Aorta (tissue), 5 donors: ENCODE results near the gene SCLT1. TPM values are rescaled to one million over a fixed set of nuclear protein-coding genes. Genes with fewer than 3 reads are reported as not detected.

Source experiments
- ATAC-seq: fragments of 200-7000 bp; cut with Tn5 transposase; one replicate; pipeline ENCODE4 v1.9.1; 2022; ENCODE audit warnings: moderate library complexity; ENCODE audit not compliant: low FRiP score
- DNase-seq, 2 donors: peaks; one replicate each; pipeline ENCODE4 v3.0.0-alpha.2; 2020
- H3K27ac ChIP-seq, 2 donors: one replicate each; pipeline ENCODE4 v1.5.1; 2013; ENCODE audit warnings: low read length in 2 of 2, mild to moderate bottlenecking in 2 of 2, moderate library complexity in 2 of 2, control low read depth in 1 of 2, inconsistent platforms in 1 of 2, low read depth in 1 of 2
- H3K27me3 ChIP-seq, 2 donors: one replicate each; pipeline ENCODE4 v1.6.1; 2013; ENCODE audit warnings: control low read depth in 1 of 2, low read length in 1 of 2, mild to moderate bottlenecking in 1 of 2, moderate library complexity in 1 of 2; ENCODE audit not compliant: insufficient read depth in 2 of 2, control insufficient read depth in 1 of 2
- H3K36me3 ChIP-seq, 2 donors: one replicate each; pipeline ENCODE4 v1.6.1; 2013; ENCODE audit warnings: control low read depth in 1 of 2, low read length in 1 of 2, mild to moderate bottlenecking in 1 of 2; ENCODE audit not compliant: insufficient read depth in 2 of 2, control insufficient read depth in 1 of 2
- H3K4me1 ChIP-seq, 2 donors: one replicate each; pipeline ENCODE4 v1.6.1; 2013; ENCODE audit warnings: low read length in 2 of 2, control low read depth in 1 of 2, mild to moderate bottlenecking in 1 of 2, moderate library complexity in 1 of 2; ENCODE audit not compliant: insufficient read depth in 2 of 2, control insufficient read depth in 1 of 2
- H3K4me3 ChIP-seq, 2 donors: one replicate each; pipeline ENCODE4 v1.5.1; 2013; ENCODE audit warnings: low read length in 2 of 2, control low read depth in 1 of 2, mild to moderate bottlenecking in 1 of 2
- H3K9me3 ChIP-seq: one replicate; pipeline ENCODE4 v1.6.1; 2013; ENCODE audit warnings: mild to moderate bottlenecking, low read length; ENCODE audit not compliant: control insufficient read depth
- WGBS, 2 donors: extraction: QIAGEN DNeasy Blood & Tissue Kit; methylation state at CpG; one replicate each; pipeline ENCODE4 v1.1.7; 2013; 5-methylcytosine and 5-hydroxymethylcytosine counted together
- intact Hi-C, 2 donors: fragments of 100-400 bp; cut with DNase I; formaldehyde crosslinking; loops; one replicate each; pipeline versions ENCODE4 v1.14.2 to v1.15.0; 2022
- polyA plus RNA-seq, 2 donors: library from polyadenylated mRNA; stranded (reverse); fragments of 200-250 nt; gene quantifications; one replicate each; pipeline ENCODE4 v1.2.3, GENCODE V29; 2013
- total RNA-seq, 2 donors: library from RNA; stranded (reverse); fragmentation: NEBNext Ultra II Directional; extraction: Animal tissue kit (Norgen Biotek cat#: 25700); gene quantifications; one replicate each; pipeline ENCODE4 v1.2.1, GENCODE V29; 2021
- donor health status: healthy with polysubstance abuse.
- donor health status: Bipolar disorder and iron deficiency.
- donor health status: DM: no; HTN: no; CAD: no.
- donor health status: DM: no; HTN: no; CAD: no.
- donor health status: DM: yes; HTN: yes; CAD: no.

SCLT1 gene
- total and polyA plus RNA-seq, 4 donors: 3.1 to 19.8 (median 9.8) TPM

DNA sequence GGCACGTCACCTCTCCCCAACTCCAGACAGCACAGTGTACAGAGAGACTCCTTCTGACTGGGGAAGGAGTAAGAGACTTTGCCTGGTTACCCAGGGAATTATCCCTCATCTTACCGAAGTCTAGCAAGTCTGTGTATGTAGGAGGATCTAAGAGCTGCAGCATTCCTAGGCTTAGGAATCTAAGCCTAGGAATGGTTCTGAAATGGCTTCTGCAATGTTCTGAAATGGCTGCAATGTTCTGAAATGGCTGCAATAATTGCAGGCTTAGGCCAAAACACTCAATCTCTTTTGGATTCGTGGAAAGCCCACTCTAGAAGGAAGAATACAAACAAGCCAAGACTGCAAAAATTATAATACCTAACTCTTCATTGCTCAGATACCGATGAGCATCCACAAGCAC lies 106.4 kb downstream of the SCLT1 start:
- ATAC-seq (no peak), DNase-seq (no peak)
- Histone ChIP-seq H3K9me3 (no peaks in the 10 kb centered on the region), H3K36me3 (no peaks in the 10 kb centered on the region), H3K27ac (no peak overlapping the region), H3K27me3 (no peaks in the 10 kb centered on the region), H3K4me3 (no peak overlapping the region), H3K4me1 (no peaks in the 10 kb centered on the region)
- WGBS, 2 donors: 96 to 97% methylated on average over 4 of the region's 4 CpGs
- intact Hi-C loops: no loop called here

- 96 to 98% methylated on average over 2 of the region's 2 CpGs for WGBS, 2 donors
- Histone ChIP-seq H3K9me3 (no peaks in the 10 kb centered on the region), H3K4me3 (no peak overlapping the region), H3K27me3 (no peaks in the 10 kb centered on the region), H3K4me1 (no peaks in the 10 kb centered on the region), H3K36me3 (no peaks in the 10 kb centered on the region), H3K27ac (no peak overlapping the region)
- ATAC-seq (no peak), DNase-seq (no peak)
- intact Hi-C loops: no loop called here
Measured at GRCh38 chr4:128986019-128986418, 107.3 kb downstream of the SCLT1 start.

GRCh38 chr4:128983771-128984485 lies 109.4 kb downstream of the SCLT1 start:
- no peaks in the 10 kb centered on the region for H3K27me3 ChIP-seq
- no peaks in the 10 kb centered on the region for H3K9me3 ChIP-seq
- no peak overlapping the region for H3K4me3 ChIP-seq
- no peak for DNase-seq
- intact Hi-C loops: no loop called here
- no peak overlapping the region for H3K27ac ChIP-seq
- WGBS, 2 donors: 67 to 76% methylated on average over 2 of the region's 2 CpGs
- H3K36me3 ChIP-seq: no peaks in the 10 kb centered on the region
- no peak for ATAC-seq
- H3K4me1 ChIP-seq: peaks cover 0 to 3% of the 10 kb centered on the region in 2 donors

DNA sequence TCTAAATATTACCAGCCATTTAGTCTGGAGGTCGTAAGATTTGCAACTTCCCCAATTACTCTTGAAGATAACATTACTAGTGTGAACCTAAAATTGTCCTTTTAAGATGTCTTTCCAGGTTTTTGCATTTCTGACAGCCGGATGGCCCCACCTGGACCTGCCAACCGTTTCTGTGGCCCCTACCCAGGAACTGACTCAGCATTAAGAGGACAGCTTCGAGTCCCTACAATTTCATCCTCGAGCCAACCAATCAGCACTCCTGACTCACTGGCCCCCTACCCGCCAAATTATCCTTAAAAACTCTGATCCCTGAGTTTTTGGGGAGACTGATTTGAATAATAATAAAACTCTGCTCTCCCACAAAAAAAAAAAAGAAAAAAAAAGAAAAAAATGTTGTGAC lies 112.0 kb downstream of the SCLT1 start:
- DNase-seq: no peak
- Histone ChIP-seq H3K9me3 (no peaks in the 10 kb centered on the region), H3K27ac (no peak overlapping the region), H3K4me3 (no peak overlapping the region), H3K27me3 (no peaks in the 10 kb centered on the region), H3K36me3 (no peaks in the 10 kb centered on the region), H3K4me1 (peaks cover 0 to 3% of the 10 kb centered on the region in 2 donors)
- 87% methylated on average over 6 of the region's 6 CpGs for WGBS, 2 donors
- no peak for ATAC-seq
- intact Hi-C loops: no loop called here

DNA sequence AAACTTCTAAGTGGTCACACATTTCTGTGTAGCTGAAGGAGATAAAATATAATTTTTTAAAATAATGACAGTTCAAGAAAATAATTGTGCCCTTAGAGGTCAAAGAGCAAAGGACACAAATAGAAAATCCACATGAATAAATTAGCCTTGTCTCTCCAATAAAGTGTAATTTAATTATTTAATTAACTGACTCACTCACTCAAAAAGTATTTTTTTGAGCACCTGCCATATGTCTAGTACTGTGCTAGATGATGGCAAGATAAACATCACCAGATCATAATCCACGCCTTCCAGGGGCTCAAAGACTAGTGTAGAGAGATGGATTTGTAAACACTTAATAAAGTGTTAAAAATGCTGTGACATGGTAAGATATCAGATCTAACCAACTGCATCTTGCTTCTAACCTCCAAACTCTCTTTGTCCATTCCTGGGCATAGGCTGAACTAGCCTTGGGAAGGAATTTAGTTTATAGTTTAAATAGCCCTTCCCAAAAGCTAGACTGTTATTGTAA lies 112.5 kb downstream of the SCLT1 start:
- no peaks in the 10 kb centered on the region for H3K36me3 ChIP-seq
- H3K27ac ChIP-seq: no peak overlapping the region
- WGBS, 2 donors: 48 to 72% methylated on average over 1 of the region's 1 CpG
- H3K9me3 ChIP-seq: no peaks in the 10 kb centered on the region
- ATAC-seq: no peak
- H3K4me3 ChIP-seq: no peak overlapping the region
- no peak for DNase-seq
- intact Hi-C loops: no loop called here
- H3K4me1 ChIP-seq: peaks cover 0 to 3% of the 10 kb centered on the region in 2 donors
- H3K27me3 ChIP-seq: no peaks in the 10 kb centered on the region

DNA sequence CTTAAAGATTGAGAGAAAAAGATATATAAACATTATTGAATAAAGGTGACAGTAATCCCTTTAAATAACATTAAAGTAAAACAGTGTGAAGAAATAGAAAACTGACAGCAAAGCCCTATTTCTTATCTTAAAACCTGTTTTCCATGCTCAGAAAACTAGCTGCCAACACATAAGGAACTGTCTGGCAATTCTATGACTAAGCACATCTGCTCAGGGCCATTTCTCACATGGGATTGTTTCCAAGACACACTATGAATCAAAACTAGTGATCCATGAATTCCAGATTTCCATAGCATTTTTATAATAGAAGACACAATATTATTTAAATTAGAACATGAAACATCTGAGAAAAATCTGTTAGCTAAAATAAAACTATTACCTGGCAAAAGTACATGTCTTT lies 113.4 kb downstream of the SCLT1 start:
- H3K4me1 ChIP-seq: peaks cover 0 to 3% of the 10 kb centered on the region in 2 donors
- no peaks in the 10 kb centered on the region for H3K27me3 ChIP-seq
- no peaks in the 10 kb centered on the region for H3K9me3 ChIP-seq
- intact Hi-C loops: no loop called here
- no peak overlapping the region for H3K4me3 ChIP-seq
- DNase-seq (no peak), ATAC-seq (no peak)
- H3K36me3 ChIP-seq: no peaks in the 10 kb centered on the region
- H3K27ac ChIP-seq: no peak overlapping the region

DNA sequence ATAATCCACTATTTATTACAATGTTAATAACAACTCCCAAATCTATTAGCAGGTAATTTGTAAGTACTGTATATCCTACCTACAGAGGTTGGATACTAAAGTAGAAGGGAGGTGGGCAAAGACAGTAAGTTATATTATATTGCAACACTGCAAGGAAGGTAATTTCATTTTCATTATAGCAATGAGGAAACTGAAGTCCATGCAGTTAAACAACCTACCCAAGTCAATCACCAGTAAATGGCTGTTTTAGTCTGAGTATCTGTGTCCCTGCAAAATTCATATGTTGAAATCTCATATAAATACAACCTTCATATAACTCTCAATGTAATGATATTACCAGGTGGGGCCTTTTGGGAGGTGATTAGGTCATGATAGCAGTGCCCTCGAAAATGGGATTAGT lies 114.4 kb downstream of the SCLT1 start:
- Histone ChIP-seq H3K4me1 (peaks cover 0 to 3% of the 10 kb centered on the region in 2 donors), H3K27ac (no peak overlapping the region), H3K4me3 (no peak overlapping the region), H3K36me3 (no peaks in the 10 kb centered on the region), H3K9me3 (no peaks in the 10 kb centered on the region), H3K27me3 (no peaks in the 10 kb centered on the region)
- WGBS, 2 donors: 99 to 100% methylated on average over 1 of the region's 1 CpG
- intact Hi-C loops: no loop called here
- DNase-seq: no peak
- no peak for ATAC-seq

DNA sequence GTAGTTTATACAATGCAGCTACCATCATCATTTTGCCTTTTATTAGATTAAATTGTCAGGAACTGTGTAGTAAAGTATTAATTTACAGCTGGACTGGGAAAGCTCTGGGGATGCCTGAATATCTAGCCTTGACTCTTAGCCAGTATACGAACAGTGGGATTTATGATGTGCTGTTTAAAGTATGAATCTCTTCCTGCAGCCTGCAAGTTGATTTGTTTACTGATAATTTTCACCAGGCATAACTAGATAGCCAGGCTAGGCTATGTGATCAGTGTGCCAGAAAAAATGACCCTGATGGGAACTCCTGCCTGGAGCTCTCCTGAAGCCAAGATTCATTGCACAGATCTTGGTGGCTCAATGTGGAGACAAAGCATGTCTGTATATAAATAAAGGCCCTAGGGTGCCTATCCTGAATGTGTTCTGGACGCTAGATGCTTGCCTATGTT lies 119.2 kb downstream of the SCLT1 start:
- Histone ChIP-seq H3K4me1 (peaks cover 0 to under 1% of the 10 kb centered on the region in 2 donors), H3K4me3 (no peak overlapping the region), H3K27me3 (no peaks in the 10 kb centered on the region), H3K27ac (no peak overlapping the region), H3K36me3 (no peaks in the 10 kb centered on the region), H3K9me3 (no peaks in the 10 kb centered on the region)
- intact Hi-C loops: no loop called here
- 36 to 39% methylated on average over 2 of the region's 2 CpGs for WGBS, 2 donors
- ATAC-seq (no peak), DNase-seq (no peak)

GRCh38 chr4:128973384-128973783 lies 120.0 kb downstream of the SCLT1 start:
- DNase-seq (no peak), ATAC-seq (no peak)
- H3K27me3 ChIP-seq: no peaks in the 10 kb centered on the region
- no peak overlapping the region for H3K4me3 ChIP-seq
- H3K9me3 ChIP-seq: no peaks in the 10 kb centered on the region
- intact Hi-C loops: no loop called here
- H3K36me3 ChIP-seq: no peaks in the 10 kb centered on the region
- H3K27ac ChIP-seq: no peak overlapping the region
- H3K4me1 ChIP-seq: no peaks in the 10 kb centered on the region
